SK-N-SH treated with all-trans-retinoic acid at 6 μM for 48 hours (cell line): ENCODE data around the gene COL23A1.
A peak's percentile ranks its signal among the peaks of the same experiment; 100 is the strongest.

Source experiments
- ATAC-seq: fragments of 200-7000 bp; cut with Tn5 transposase; 3 replicates; pipeline ENCODE4 v1.9.1; 2020; ENCODE audit warnings: mild to moderate bottlenecking, moderate library complexity
- BACH2 ChIP-seq: fragments of 250-450 bp; sonication (Bioruptor Pico); IDR thresholded peaks from 2 replicates; pipeline ENCODE4 v1.9.0; 2021; ENCODE audit warnings: mild to moderate bottlenecking, borderline replicate concordance
- CREB5 ChIP-seq: fragments of 250-450 bp; sonication (Bioruptor Pico); IDR thresholded peaks from 2 replicates; pipeline ENCODE4 v1.5.1; 2020; ENCODE audit warnings: low read depth, mild to moderate bottlenecking, moderate library complexity
- CSDC2 ChIP-seq: fragments of 250-450 bp; sonication (Bioruptor Pico); IDR thresholded peaks from 2 replicates; pipeline ENCODE4 v1.5.0; 2020; ENCODE audit warnings: mild to moderate bottlenecking, moderate library complexity
- CSRNP3 ChIP-seq: fragments of 250-450 bp; sonication (Bioruptor Pico); IDR thresholded peaks from 2 replicates; pipeline ENCODE4 v1.5.1; 2021; ENCODE audit warnings: mild to moderate bottlenecking, moderate library complexity
- GLIS3 ChIP-seq: fragments of 250-450 bp; sonication (Bioruptor Pico); IDR thresholded peaks from 2 replicates; pipeline ENCODE4 v1.5.0; 2020; ENCODE audit warnings: mild to moderate bottlenecking, moderate library complexity
- ISL1 ChIP-seq: fragments of 250-450 bp; sonication (Bioruptor Pico); IDR thresholded peaks from 2 replicates; pipeline ENCODE4 v2.1.2; 2022; ENCODE audit warnings: mild to moderate bottlenecking, moderate library complexity
- OSR1 ChIP-seq: fragments of 250-450 bp; sonication (Bioruptor Pico); IDR thresholded peaks from 2 replicates; pipeline ENCODE4 v1.8.0; 2022; ENCODE audit warnings: moderate library complexity, mild to moderate bottlenecking, inconsistent platforms
- PATZ1 ChIP-seq: fragments of 250-450 bp; sonication (Bioruptor Pico); IDR thresholded peaks from 2 replicates; pipeline ENCODE4 v1.8.0; 2020; ENCODE audit warnings: mild to moderate bottlenecking, moderate library complexity, borderline replicate concordance
- POU6F1 ChIP-seq: fragments of 250-450 bp; sonication (Bioruptor Pico); IDR thresholded peaks from 2 replicates; pipeline ENCODE4 v1.8.0; 2021; ENCODE audit warnings: low read depth, mild to moderate bottlenecking, moderate library complexity, borderline replicate concordance
- PPARA ChIP-seq: fragments of 250-450 bp; sonication (Bioruptor Pico); IDR thresholded peaks from 2 replicates; pipeline ENCODE4 v1.5.0; 2020; ENCODE audit warnings: mild to moderate bottlenecking, borderline replicate concordance
- RARB ChIP-seq: fragments of 250-450 bp; sonication (Bioruptor Pico); IDR thresholded peaks from 2 replicates; pipeline ENCODE4 v1.8.0; 2021; ENCODE audit warnings: mild to moderate bottlenecking, moderate library complexity
- SNAI2 ChIP-seq: fragments of 250-450 bp; sonication (Bioruptor Pico); IDR thresholded peaks from 2 replicates; pipeline ENCODE4 v1.5.0; 2020; ENCODE audit warnings: mild to moderate bottlenecking, moderate library complexity
- TCF4 ChIP-seq: fragments of 250-450 bp; sonication (Bioruptor Pico); IDR thresholded peaks from 2 replicates; pipeline ENCODE4 v1.8.0; 2021; ENCODE audit warnings: mild to moderate bottlenecking, moderate library complexity, borderline replicate concordance
- TOX ChIP-seq: fragments of 250-450 bp; sonication (Bioruptor Pico); IDR thresholded peaks from 2 replicates; pipeline ENCODE4 v1.8.0; 2021; ENCODE audit warnings: mild to moderate bottlenecking, moderate library complexity, borderline replicate concordance
- TSHZ2 ChIP-seq: fragments of 250-450 bp; sonication (Bioruptor Pico); IDR thresholded peaks from 2 replicates; pipeline ENCODE4 v1.5.0; 2020; ENCODE audit warnings: mild to moderate bottlenecking, moderate library complexity
- ZC3H10 ChIP-seq: fragments of 250-450 bp; sonication (Bioruptor Pico); IDR thresholded peaks from 2 replicates; pipeline ENCODE4 v1.5.1; 2021; ENCODE audit warnings: mild to moderate bottlenecking, moderate library complexity
- ZFP30 ChIP-seq: fragments of 450-650 bp; formaldehyde crosslinking; IDR thresholded peaks from 2 replicates; pipeline ENCODE4 v1.5.0; 2022; ENCODE audit warnings: mild to moderate bottlenecking, moderate library complexity
- ZNF565 ChIP-seq: fragments of 450-650 bp; formaldehyde crosslinking; conservative IDR thresholded peaks from 2 replicates; pipeline ENCODE4 v1.5.0; 2020; ENCODE audit warnings: low read depth, mild to moderate bottlenecking, moderate library complexity
- ZNF70 ChIP-seq: fragments of 450-650 bp; formaldehyde crosslinking; IDR thresholded peaks from 2 replicates; pipeline ENCODE4 v1.5.0; 2020; ENCODE audit warnings: mild to moderate bottlenecking, moderate library complexity
- ZNF8 ChIP-seq: fragments of 450-650 bp; formaldehyde crosslinking; IDR thresholded peaks from 2 replicates; pipeline ENCODE4 v1.5.0; 2020; ENCODE audit warnings: mild to moderate bottlenecking, moderate library complexity

Gene COL23A1

GRCh38 chr5:178203670-178204181 lies 386.5 kb downstream of the COL23A1 start:
- ATAC-seq: peak; percentile 16
- no peak for TF ChIP-seq RARB (CRISPR knock-in tag)
- TF ChIP-seq ZNF8 (CRISPR knock-in tag): no peak
- TF ChIP-seq BACH2 (CRISPR knock-in tag): no peak
- TF ChIP-seq TOX: no peak
- no peak for TF ChIP-seq ZC3H10 (CRISPR knock-in tag)
- no peak for TF ChIP-seq GLIS3 (CRISPR knock-in tag)
- no peak for TF ChIP-seq ZNF565 (CRISPR knock-in tag)
- TF ChIP-seq OSR1: no peak
- no peak for TF ChIP-seq POU6F1 (CRISPR knock-in tag)
- TF ChIP-seq ISL1 (CRISPR knock-in tag): no peak
- no peak for TF ChIP-seq CREB5
- TF ChIP-seq CSRNP3 (CRISPR knock-in tag): no peak
- TF ChIP-seq ZFP30: no peak
- no peak; the same call in 1 of the 2 replicates for TF ChIP-seq TSHZ2 (CRISPR knock-in tag)
- no peak for TF ChIP-seq TCF4 (CRISPR knock-in tag)
- TF ChIP-seq ZNF70 (CRISPR knock-in tag): no peak
- no peak for TF ChIP-seq PATZ1
- no peak for TF ChIP-seq PPARA (CRISPR knock-in tag)

- TF ChIP-seq CSDC2: no peak
- TF ChIP-seq ISL1 (CRISPR knock-in tag): no peak
- TF ChIP-seq PATZ1: no peak
- TF ChIP-seq PPARA (CRISPR knock-in tag): no peak
- no peak for TF ChIP-seq OSR1
- TF ChIP-seq BACH2 (CRISPR knock-in tag): no peak
- TF ChIP-seq SNAI2 (CRISPR knock-in tag): no peak
- no peak for TF ChIP-seq ZNF8 (CRISPR knock-in tag)
- TF ChIP-seq ZNF565 (CRISPR knock-in tag): no peak
- TF ChIP-seq CREB5: no peak
- no peak for TF ChIP-seq TOX
- no peak for TF ChIP-seq ZC3H10 (CRISPR knock-in tag)
- TF ChIP-seq ZFP30: no peak
- no peak for ATAC-seq
Measured at GRCh38 chr5:178202541-178202940, 387.7 kb downstream of the COL23A1 start.
